H1 (cell line): ENCODE data around the gene CCR8. TPM values are rescaled to one million over a fixed set of nuclear protein-coding genes. Genes with fewer than 3 reads are reported as not detected.

ENCODE experiments used
- CTCF ChIA-PET: fragments of 300-600 bp; sonication (Branson Sonifier 250); formaldehyde crosslinking; loops from one replicate; lab custom pipeline; 2021; ENCODE audit not compliant: partially characterized antibody; lab: Charles Lee
- POLR2A ChIA-PET: fragments of 300-600 bp; sonication (Branson Sonifier 250); formaldehyde crosslinking; loops from one replicate; lab custom pipeline; 2021; ENCODE audit warnings: inconsistent platforms; ENCODE audit not compliant: partially characterized antibody; lab: Charles Lee
- DNase-seq, 2 experiments: peaks; one replicate each; pipeline versions ENCODE4 v3.0.0 to v3.0.0-alpha.2; 2010 to 2022; ENCODE audit warnings: low spot score in 2 of 2, low read depth in 1 of 2, mixed read lengths in 1 of 2
- FAIRE-seq: peaks from 2 replicates; lab custom pipeline; 2011; peaks lifted over from hg19 to GRCh38; lab: Jason Lieb, UNC
- H2AFZ ChIP-seq: 2 replicates; pipeline ENCODE4 v1.8.1; 2012; ENCODE audit warnings: low read length, inconsistent platforms
- H2AK5ac ChIP-seq: 2 replicates; pipeline ENCODE4 v1.6.1; 2013; ENCODE audit warnings: low read depth, low read length
- H2BK120ac ChIP-seq: replicated peaks from 2 replicates; pipeline ENCODE3; 2013; ENCODE audit warnings: low read depth, low read length, inconsistent platforms
- H2BK12ac ChIP-seq: 2 replicates; pipeline ENCODE4 v1.6.1; 2013; ENCODE audit warnings: low read depth, low read length
- H2BK15ac ChIP-seq: 2 replicates; pipeline ENCODE4 v1.6.1; 2013; ENCODE audit warnings: low read length
- H2BK20ac ChIP-seq: 2 replicates; pipeline ENCODE4 v1.6.1; 2013; ENCODE audit warnings: low read length
- H2BK5ac ChIP-seq: 2 replicates; pipeline ENCODE4 v1.6.1; 2013; ENCODE audit warnings: low read depth, low read length
- H3K14ac ChIP-seq: 2 replicates; pipeline ENCODE4 v1.6.1; 2013; ENCODE audit warnings: inconsistent platforms; ENCODE audit not compliant: insufficient read length
- H3K18ac ChIP-seq: 2 replicates; pipeline ENCODE4 v1.6.1; 2013; ENCODE audit warnings: low read length; ENCODE audit errors: extremely low read depth
- H3K23ac ChIP-seq: 2 replicates; pipeline ENCODE4 v1.6.1; 2013; ENCODE audit warnings: inconsistent platforms; ENCODE audit not compliant: insufficient read length
- H3K23me2 ChIP-seq: 2 replicates; pipeline ENCODE4 v1.6.1; 2013; ENCODE audit warnings: low read depth, low read length
- H3K27ac ChIP-seq: 2 replicates; pipeline ENCODE4 v1.6.1; 2011; ENCODE audit warnings: low read depth, low read length, inconsistent platforms
- H3K27me3 ChIP-seq, 4 experiments: replicated peaks in 1 of 4; 1 replicate in 1 of 4; 2 replicates in 3 of 4; pipeline versions ENCODE4 v1.6.1 to v1.8.1; 2011 to 2013; ENCODE audit warnings: low read length in 3 of 4, mild to moderate bottlenecking in 3 of 4, inconsistent platforms in 2 of 4, mixed read lengths in 2 of 4, moderate library complexity in 1 of 4; ENCODE audit not compliant: control insufficient read depth in 3 of 4, insufficient read depth in 3 of 4; ENCODE audit errors: extremely low read depth in 1 of 4
- H3K36me3 ChIP-seq, 4 experiments: 2 replicates each; pipeline versions ENCODE4 v1.6.1 to v1.8.1; 2011 to 2013; ENCODE audit warnings: mild to moderate bottlenecking in 4 of 4, low read length in 3 of 4, moderate library complexity in 2 of 4, control low read depth in 1 of 4, inconsistent platforms in 1 of 4; ENCODE audit not compliant: insufficient read depth in 4 of 4, control insufficient read depth in 2 of 4
- H3K4ac ChIP-seq: replicated peaks from 2 replicates; pipeline ENCODE3; 2013; ENCODE audit warnings: low read length, low read depth, mixed read lengths, inconsistent platforms; ENCODE audit not compliant: insufficient read length
- H3K4me1 ChIP-seq, 4 experiments: replicated peaks in 1 of 4; 1 replicate in 1 of 4; 2 replicates in 3 of 4; pipeline versions ENCODE4 v1.6.1 to v1.8.1; 2011 to 2013; ENCODE audit warnings: low read length in 3 of 4, inconsistent platforms in 2 of 4, mixed read lengths in 1 of 4; ENCODE audit not compliant: insufficient read depth in 4 of 4, control insufficient read depth in 3 of 4
- H3K4me2 ChIP-seq, 2 experiments: 2 replicates each; pipeline versions ENCODE4 v1.6.1 to v1.8.1; 2011 to 2013; ENCODE audit warnings: low read depth in 2 of 2, low read length in 2 of 2, control low read depth in 1 of 2, inconsistent platforms in 1 of 2, mild to moderate bottlenecking in 1 of 2; ENCODE audit not compliant: insufficient read depth in 1 of 2
- H3K4me3 ChIP-seq, 4 experiments: fragments of 200-600, 300-600 bp in 1 of 4; sonication (generic), shearing (Covaris generic), sonication (Bioruptor Twin) in 1 of 4; 2 replicates each; pipeline versions ENCODE4 v1.5.1 to v1.8.1; 2011 to 2016; ENCODE audit warnings: low read length in 4 of 4, low read depth in 3 of 4, control low read depth in 2 of 4, inconsistent platforms in 2 of 4, mild to moderate bottlenecking in 2 of 4, mixed read lengths in 1 of 4, moderate library complexity in 1 of 4; ENCODE audit not compliant: insufficient read depth in 2 of 4; ENCODE audit errors: extremely low read depth in 1 of 4
- H3K56ac ChIP-seq: replicated peaks from 2 replicates; pipeline ENCODE3; 2013; ENCODE audit warnings: low read depth, mild to moderate bottlenecking, mixed read lengths, low read length, inconsistent platforms; ENCODE audit not compliant: insufficient read length
- H3K79me1 ChIP-seq: 2 replicates; pipeline ENCODE4 v1.6.1; 2013; ENCODE audit warnings: low read depth, low read length, control low read depth
- H3K79me2 ChIP-seq, 2 experiments: 2 replicates each; pipeline versions ENCODE4 v1.6.1 to v1.8.1; 2012 to 2013; ENCODE audit warnings: low read length in 2 of 2, mild to moderate bottlenecking in 2 of 2, inconsistent platforms in 1 of 2; ENCODE audit not compliant: insufficient read depth in 2 of 2, control insufficient read depth in 1 of 2
- H3K9ac ChIP-seq, 4 experiments: replicated peaks in 1 of 4; 1 replicate in 1 of 4; 2 replicates in 3 of 4; pipeline versions ENCODE4 v1.6.1 to v1.8.1; 2011 to 2013; ENCODE audit warnings: low read depth in 3 of 4, low read length in 3 of 4, control low read depth in 2 of 4, mild to moderate bottlenecking in 2 of 4, moderate library complexity in 2 of 4, inconsistent platforms in 1 of 4; ENCODE audit errors: extremely low read depth in 1 of 4
- H3K9me3 ChIP-seq, 2 experiments: 2 replicates each; pipeline versions ENCODE4 v1.6.1 to v1.8.1; 2012 to 2013; ENCODE audit warnings: mild to moderate bottlenecking in 2 of 2, moderate library complexity in 2 of 2, control low read depth in 1 of 2, inconsistent platforms in 1 of 2, low read depth in 1 of 2, low read length in 1 of 2, mixed read lengths in 1 of 2; ENCODE audit not compliant: insufficient read depth in 2 of 2
- H4K20me1 ChIP-seq, 2 experiments: replicated peaks in 1 of 2; 2 replicates each; pipeline versions ENCODE3 to v1.8.1; 2011 to 2013; ENCODE audit warnings: inconsistent platforms in 2 of 2, low read length in 2 of 2, mild to moderate bottlenecking in 1 of 2; ENCODE audit not compliant: insufficient read depth in 2 of 2, control insufficient read depth in 1 of 2
- H4K5ac ChIP-seq: 2 replicates; pipeline ENCODE4 v1.6.1; 2013; ENCODE audit warnings: low read length, low read depth, mixed read lengths, inconsistent platforms; ENCODE audit not compliant: insufficient read length
- H4K8ac ChIP-seq: 2 replicates; pipeline ENCODE4 v1.8.0; 2013; ENCODE audit warnings: mild to moderate bottlenecking, moderate library complexity, low read length, inconsistent platforms; ENCODE audit not compliant: insufficient read depth; ENCODE audit errors: extremely low read depth
- H4K91ac ChIP-seq: replicated peaks from 2 replicates; pipeline ENCODE3; 2013; ENCODE audit warnings: low read length, mixed read lengths, inconsistent platforms; ENCODE audit not compliant: insufficient read length
- ATF3 ChIP-seq: IDR thresholded peaks from 2 replicates; pipeline ENCODE4 v1.6.1; 2011; ENCODE audit warnings: low read depth, mild to moderate bottlenecking, low read length; ENCODE audit not compliant: insufficient read depth
- CTBP2 ChIP-seq: IDR thresholded peaks from 2 replicates; pipeline ENCODE4 v1.7.0; 2011; ENCODE audit warnings: borderline replicate concordance, mild to moderate bottlenecking, moderate library complexity, mixed read lengths, low read length; ENCODE audit not compliant: insufficient read depth, insufficient read length
- E2F6 ChIP-seq: IDR thresholded peaks from 2 replicates; pipeline ENCODE4 v1.6.1; 2012; ENCODE audit warnings: inconsistent platforms
- HDAC2 ChIP-seq, 2 experiments: fragments of 300-600 bp in 1 of 2; sonication (generic) in 1 of 2; IDR thresholded peaks; 2 replicates each; pipeline ENCODE4 v1.6.1; 2011 to 2012; ENCODE audit warnings: low read depth in 2 of 2, low read length in 2 of 2, mild to moderate bottlenecking in 2 of 2, moderate library complexity in 2 of 2, borderline replicate concordance in 1 of 2, inconsistent platforms in 1 of 2
- JUN ChIP-seq: IDR thresholded peaks from 2 replicates; pipeline ENCODE4 v1.6.1; 2011; ENCODE audit warnings: low read depth, mild to moderate bottlenecking, improper control_type of control experiment, low read length
- KDM5A ChIP-seq: fragments of 200-600 bp; IDR thresholded peaks from 2 replicates; pipeline ENCODE4 v1.7.1; 2012; ENCODE audit warnings: mild to moderate bottlenecking, low read length, inconsistent platforms, mixed read lengths
- YY1 ChIP-seq: IDR thresholded peaks from 2 replicates; pipeline ENCODE4 v1.6.1; 2011; ENCODE audit warnings: low read depth, mild to moderate bottlenecking, low read length
- ZNF274 ChIP-seq: IDR thresholded peaks from 2 replicates; pipeline ENCODE4 v1.7.0; 2012; ENCODE audit warnings: low read length, borderline replicate concordance; ENCODE audit errors: extremely low read depth
- WGBS, 2 experiments: shearing (Covaris generic) in 1 of 2; methylation state at CpG; one replicate each; pipeline versions ENCODE4 v1.1.6 to v1.1.7; 2013 to 2015; ENCODE audit warnings: low lambda C conversion rate in 2 of 2, mixed read lengths in 2 of 2, inconsistent platforms in 1 of 2, low coverage in 1 of 2, missing lambda C conversion rate in 1 of 2; ENCODE audit not compliant: insufficient replicate concordance in 2 of 2, insufficient coverage in 1 of 2, insufficient read length in 1 of 2; ENCODE audit errors: extremely low coverage in 1 of 2, missing lambda C conversion rate in 1 of 2; 5-methylcytosine and 5-hydroxymethylcytosine counted together
- polyA plus RNA-seq, 7 experiments: library from polyadenylated mRNA; depleted of rRNA in 3 of 7; stranded (reverse) in 5 of 7; unstranded in 2 of 7; fragments of >200 nt in 5 of 7; fragments of 200-250 nt in 2 of 7; gene quantifications; 1 replicate in 5 of 7; 2 replicates in 1 of 7; 4 replicates in 1 of 7; pipeline versions ENCODE4 v1.2.1 to v1.2.3, GENCODE V29; 2011 to 2013; ENCODE audit warnings: missing spikeins in 2 of 7, mixed read lengths in 2 of 7
- total RNA-seq: library from RNA; stranded (reverse); fragmentation: NEBNext Ultra II Directional; extraction: Animal tissue kit (Norgen Biotek cat#: 25700); gene quantifications from 2 replicates; pipeline ENCODE4 v1.2.1, GENCODE V29; 2021

CCR8 gene
- total and polyA plus RNA-seq, 2 of the 8 experiments (the other 6 are each of a cell fraction or from before 2014, with no cell fraction given): 0.35 TPM; not detected in 1

GRCh38 chr3:39349080-39349479 lies 19.6 kb downstream of the CCR8 start:
- ChIA-PET CTCF (interaction anchor here (1.4 to 3.4 kb wide), 3 partner anchors 28 to 142 kb away, joined by 3 to 15 read pairs (median 11); no protein-coding TSS in a partner anchor), POLR2A (no interaction called here)
- Histone ChIP-seq H3K14ac (no peak overlapping the region), H4K8ac (no peak overlapping the region), H3K79me1 (no peaks in the 10 kb centered on the region), H2AFZ (peak overlapping the region; percentile 77; the same call in 1 of the 2 replicates), H4K20me1 (no peaks in the 10 kb centered on the region), H4K5ac (no peak overlapping the region), H3K4ac (no peak overlapping the region), H2AK5ac (no peak overlapping the region), H3K23me2 (no peaks in the 10 kb centered on the region), H3K4me3 (no peak overlapping the region), H2BK15ac (no peak overlapping the region), H3K56ac (no peak overlapping the region), H4K91ac (no peak overlapping the region), H3K27ac (no peak overlapping the region), H2BK20ac (no peak overlapping the region), H3K18ac (no peak overlapping the region), H3K23ac (no peak overlapping the region), H3K79me2 (no peaks in the 10 kb centered on the region), H3K4me2 (no peak overlapping the region), H3K36me3 (no peaks in the 10 kb centered on the region), H3K9ac (no peak overlapping the region), H2BK12ac (no peak overlapping the region), H2BK120ac (no peak overlapping the region), H3K9me3 (no peaks in the 10 kb centered on the region), H3K27me3 (no peaks in the 10 kb centered on the region), H2BK5ac (no peak overlapping the region), H3K4me1 (peaks cover 0 to 4% (median 1%) of the 10 kb centered on the region in 4 experiments; a peak in 2 of 7 replicates)
- FAIRE-seq: no peak
- DNase-seq: no peak
- no peak for TF ChIP-seq CTBP2
- no peak for TF ChIP-seq ATF3
- no peak for TF ChIP-seq YY1
- TF ChIP-seq KDM5A: no peak
- TF ChIP-seq ZNF274: no peak
- TF ChIP-seq E2F6: no peak
- no peak for TF ChIP-seq JUN
- no peak for TF ChIP-seq HDAC2 (IDR thresholded peaks at IDR 0.05; ENCODE audit: borderline replicate concordance in 1 of 2, low read depth in 2 of 2, low read length in 2 of 2)
- WGBS, 2 experiments: 55% methylated on average over 3 of the region's 3 CpGs; no CpG with 5 or more reads in 1 of the 2 experiments
